ENCODE results near the gene RNF212. TPM values are rescaled to one million over a fixed set of nuclear protein-coding genes. Genes with fewer than 3 reads are reported as not detected.

Gene RNF212
- total and polyA plus RNA-seq, 2 of the 13 experiments (the other 11 are each of a cell fraction or from before 2014, with no cell fraction given): not detected

- no peak for TF ChIP-seq U2AF2 (IDR thresholded peaks at IDR 0.05; ENCODE audit: low read depth, low read length)
- no peak for TF ChIP-seq GATA4 (IDR thresholded peaks at IDR 0.05; ENCODE audit: borderline replicate concordance, low read depth)
- TF ChIP-seq, protein P1, sequence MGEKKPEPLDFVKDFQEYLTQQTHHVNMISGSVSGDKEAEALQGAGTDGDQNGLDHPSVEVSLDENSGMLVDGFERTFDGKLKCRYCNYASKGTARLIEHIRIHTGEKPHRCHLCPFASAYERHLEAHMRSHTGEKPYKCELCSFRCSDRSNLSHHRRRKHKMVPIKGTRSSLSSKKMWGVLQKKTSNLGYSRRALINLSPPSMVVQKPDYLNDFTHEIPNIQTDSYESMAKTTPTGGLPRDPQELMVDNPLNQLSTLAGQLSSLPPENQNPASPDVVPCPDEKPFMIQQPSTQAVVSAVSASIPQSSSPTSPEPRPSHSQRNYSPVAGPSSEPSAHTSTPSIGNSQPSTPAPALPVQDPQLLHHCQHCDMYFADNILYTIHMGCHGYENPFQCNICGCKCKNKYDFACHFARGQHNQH (CRISPR knock-in tag; IDR thresholded peaks at IDR 0.05): no peak
- TF ChIP-seq, protein P2, sequence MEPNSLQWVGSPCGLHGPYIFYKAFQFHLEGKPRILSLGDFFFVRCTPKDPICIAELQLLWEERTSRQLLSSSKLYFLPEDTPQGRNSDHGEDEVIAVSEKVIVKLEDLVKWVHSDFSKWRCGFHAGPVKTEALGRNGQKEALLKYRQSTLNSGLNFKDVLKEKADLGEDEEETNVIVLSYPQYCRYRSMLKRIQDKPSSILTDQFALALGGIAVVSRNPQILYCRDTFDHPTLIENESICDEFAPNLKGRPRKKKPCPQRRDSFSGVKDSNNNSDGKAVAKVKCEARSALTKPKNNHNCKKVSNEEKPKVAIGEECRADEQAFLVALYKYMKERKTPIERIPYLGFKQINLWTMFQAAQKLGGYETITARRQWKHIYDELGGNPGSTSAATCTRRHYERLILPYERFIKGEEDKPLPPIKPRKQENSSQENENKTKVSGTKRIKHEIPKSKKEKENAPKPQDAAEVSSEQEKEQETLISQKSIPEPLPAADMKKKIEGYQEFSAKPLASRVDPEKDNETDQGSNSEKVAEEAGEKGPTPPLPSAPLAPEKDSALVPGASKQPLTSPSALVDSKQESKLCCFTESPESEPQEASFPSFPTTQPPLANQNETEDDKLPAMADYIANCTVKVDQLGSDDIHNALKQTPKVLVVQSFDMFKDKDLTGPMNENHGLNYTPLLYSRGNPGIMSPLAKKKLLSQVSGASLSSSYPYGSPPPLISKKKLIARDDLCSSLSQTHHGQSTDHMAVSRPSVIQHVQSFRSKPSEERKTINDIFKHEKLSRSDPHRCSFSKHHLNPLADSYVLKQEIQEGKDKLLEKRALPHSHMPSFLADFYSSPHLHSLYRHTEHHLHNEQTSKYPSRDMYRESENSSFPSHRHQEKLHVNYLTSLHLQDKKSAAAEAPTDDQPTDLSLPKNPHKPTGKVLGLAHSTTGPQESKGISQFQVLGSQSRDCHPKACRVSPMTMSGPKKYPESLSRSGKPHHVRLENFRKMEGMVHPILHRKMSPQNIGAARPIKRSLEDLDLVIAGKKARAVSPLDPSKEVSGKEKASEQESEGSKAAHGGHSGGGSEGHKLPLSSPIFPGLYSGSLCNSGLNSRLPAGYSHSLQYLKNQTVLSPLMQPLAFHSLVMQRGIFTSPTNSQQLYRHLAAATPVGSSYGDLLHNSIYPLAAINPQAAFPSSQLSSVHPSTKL (CRISPR knock-in tag; IDR thresholded peaks at IDR 0.05): no peak
- TF ChIP-seq ZNF362 (CRISPR knock-in tag; IDR thresholded peaks at IDR 0.05; ENCODE audit: borderline replicate concordance): no peak
- no peak for TF ChIP-seq MBD4 (IDR thresholded peaks at IDR 0.05; ENCODE audit: borderline replicate concordance, low read length)
- TF ChIP-seq RAD51 (IDR thresholded peaks at IDR 0.05; ENCODE audit: borderline replicate concordance): no peak
- no peak for TF ChIP-seq ZNF607 (CRISPR knock-in tag; IDR thresholded peaks at IDR 0.05; ENCODE audit: borderline replicate concordance)
- TF ChIP-seq ZNF687 (CRISPR knock-in tag; IDR thresholded peaks at IDR 0.05): no peak
- no peak for TF ChIP-seq ATF7 (IDR thresholded peaks at IDR 0.05)
- no peak for TF ChIP-seq ATF7 (CRISPR knock-in tag; IDR thresholded peaks at IDR 0.05)
- ChIA-PET POLR2A (no interaction called here), CTCF (ENCODE audit: low intra/inter-chr PET ratio, low total read pairs) (no interaction called here)
- no peaks in the 10 kb centered on the region for H3K36me3 ChIP-seq (replicated peaks in 1 of 2; ENCODE audit: control insufficient read depth in 1 of 2, insufficient read depth in 2 of 2, low read length in 2 of 2)
- 61% methylated on average over 32 of the region's 36 CpGs for WGBS (ENCODE audit: low lambda C conversion rate)
- H3K27ac ChIP-seq (ENCODE audit: extremely low read length, insufficient read depth, low read length): no peak overlapping the region
- peaks cover 22 to 73% of the 10 kb centered on the region in 2 experiments for H3K27me3 ChIP-seq (ENCODE audit: control insufficient read depth in 1 of 2, insufficient read depth in 2 of 2, low read length in 2 of 2)
- no TSS peak for BruUV-seq (replicated peaks)
- peaks cover 27% of the 10 kb centered on the region; the same call in 1 of the 2 replicates for H4K20me1 ChIP-seq (ENCODE audit: insufficient read depth, low read length)
- peaks cover 31% of the 10 kb centered on the region for H3K4me1 ChIP-seq (ENCODE audit: insufficient read depth, low read length)
- no peak overlapping the region for H3K4me3 ChIP-seq (replicated peaks in 1 of 3; ENCODE audit: insufficient read depth in 1 of 3, low read depth in 2 of 3, low read length in 3 of 3)
- intact Hi-C loops (cut with micrococcal nuclease; ENCODE audit: unreplicated experiment) (no loop called here), in situ Hi-C loops (cut with HindIII; ENCODE audit: extremely low pct_ligation_motif_present, low pct_unique_long_range_greater_than_20kb) (no loop called here)
- no peak overlapping the region for H2AFZ ChIP-seq (ENCODE audit: low read length)
- no peak for ATAC-seq
- no peaks in the 10 kb centered on the region for H3K79me2 ChIP-seq (ENCODE audit: insufficient read depth, low read length)
- FAIRE-seq: no peak
- no peak overlapping the region for H3K9ac ChIP-seq (ENCODE audit: insufficient read depth, low read depth, low read length)
- H3K4me2 ChIP-seq (ENCODE audit: low read depth, low read length): no peak overlapping the region
- DNase-seq (ENCODE audit: low spot score): no peak
- H3K9me3 ChIP-seq (ENCODE audit: low read length): no peaks in the 10 kb centered on the region
Measured at GRCh38 chr4:1045595-1046201, 67.7 kb downstream of the RNF212 start.

Data from HepG2 (cell line).